GM12873 (cell line): ENCODE results near the gene RGL4.

Experiments
- TF ChIP-seq, protein P1 (sequence below): IDR thresholded peaks from 2 replicates; pipeline ENCODE4 v1.5.1; 2012; ENCODE audit warnings: low read depth, mild to moderate bottlenecking, moderate library complexity, low read length, control low read depth; ENCODE audit not compliant: insufficient read depth; ENCODE audit errors: missing control alignments

RGL4 gene

DNA sequence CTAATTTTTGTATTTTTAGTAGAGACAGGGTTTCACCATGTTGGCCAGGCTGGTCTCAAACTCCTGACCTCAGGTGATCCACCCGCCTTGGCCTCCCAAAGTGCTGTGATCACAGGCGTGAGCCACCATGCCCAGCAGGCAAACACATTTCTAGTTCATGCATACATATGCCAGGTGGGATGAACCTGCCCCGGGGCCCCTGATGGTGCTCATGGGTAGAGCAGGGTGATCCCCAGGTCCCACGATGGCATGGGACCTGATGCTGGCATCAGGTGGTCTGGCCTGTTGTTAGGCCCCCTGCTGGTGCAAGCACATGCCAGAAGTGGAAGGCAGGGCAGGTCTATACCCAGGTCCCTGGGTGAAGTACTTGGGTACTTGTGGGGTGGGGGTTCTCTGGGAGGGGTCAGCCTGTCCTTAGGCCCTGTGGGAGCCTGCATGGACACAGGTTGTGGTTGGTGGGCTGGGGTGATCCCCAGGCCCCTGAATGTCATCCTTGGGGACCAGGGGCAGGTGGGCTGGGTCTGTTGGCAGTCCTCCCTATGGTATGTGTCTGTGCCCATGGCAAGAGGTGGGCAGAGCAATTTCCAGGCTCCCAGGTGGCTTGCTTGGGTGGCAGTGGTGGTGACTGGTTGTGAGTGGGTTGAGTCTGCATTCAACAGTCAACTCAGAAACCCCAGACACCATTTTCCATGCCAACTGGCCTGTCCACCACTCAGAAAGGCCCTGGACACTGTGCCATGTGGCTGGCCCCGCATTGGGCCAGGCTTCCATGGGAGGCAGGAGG lies 9.6 kb upstream of the RGL4 start:
- TF ChIP-seq, protein P1, sequence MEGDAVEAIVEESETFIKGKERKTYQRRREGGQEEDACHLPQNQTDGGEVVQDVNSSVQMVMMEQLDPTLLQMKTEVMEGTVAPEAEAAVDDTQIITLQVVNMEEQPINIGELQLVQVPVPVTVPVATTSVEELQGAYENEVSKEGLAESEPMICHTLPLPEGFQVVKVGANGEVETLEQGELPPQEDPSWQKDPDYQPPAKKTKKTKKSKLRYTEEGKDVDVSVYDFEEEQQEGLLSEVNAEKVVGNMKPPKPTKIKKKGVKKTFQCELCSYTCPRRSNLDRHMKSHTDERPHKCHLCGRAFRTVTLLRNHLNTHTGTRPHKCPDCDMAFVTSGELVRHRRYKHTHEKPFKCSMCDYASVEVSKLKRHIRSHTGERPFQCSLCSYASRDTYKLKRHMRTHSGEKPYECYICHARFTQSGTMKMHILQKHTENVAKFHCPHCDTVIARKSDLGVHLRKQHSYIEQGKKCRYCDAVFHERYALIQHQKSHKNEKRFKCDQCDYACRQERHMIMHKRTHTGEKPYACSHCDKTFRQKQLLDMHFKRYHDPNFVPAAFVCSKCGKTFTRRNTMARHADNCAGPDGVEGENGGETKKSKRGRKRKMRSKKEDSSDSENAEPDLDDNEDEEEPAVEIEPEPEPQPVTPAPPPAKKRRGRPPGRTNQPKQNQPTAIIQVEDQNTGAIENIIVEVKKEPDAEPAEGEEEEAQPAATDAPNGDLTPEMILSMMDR, result no peak

DNA sequence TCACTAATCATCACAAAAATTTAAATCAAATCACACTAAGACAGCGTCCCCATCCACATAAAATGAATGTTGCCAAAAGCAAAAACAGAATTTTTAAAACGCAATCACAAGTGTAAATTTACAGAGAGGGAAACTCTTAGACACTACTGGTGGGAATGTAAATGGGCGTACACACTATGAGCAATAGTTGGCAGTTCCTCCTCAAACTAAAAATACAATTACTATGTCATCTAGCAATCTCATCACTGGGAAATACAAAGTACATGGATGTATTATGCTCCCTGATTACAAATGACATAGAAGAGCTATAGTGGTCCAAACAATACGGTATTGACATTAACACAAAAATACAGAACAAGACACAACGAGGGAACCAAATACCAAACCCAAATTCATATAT lies 8.7 kb upstream of the RGL4 start:
- TF ChIP-seq, protein P1, result no peak

DNA sequence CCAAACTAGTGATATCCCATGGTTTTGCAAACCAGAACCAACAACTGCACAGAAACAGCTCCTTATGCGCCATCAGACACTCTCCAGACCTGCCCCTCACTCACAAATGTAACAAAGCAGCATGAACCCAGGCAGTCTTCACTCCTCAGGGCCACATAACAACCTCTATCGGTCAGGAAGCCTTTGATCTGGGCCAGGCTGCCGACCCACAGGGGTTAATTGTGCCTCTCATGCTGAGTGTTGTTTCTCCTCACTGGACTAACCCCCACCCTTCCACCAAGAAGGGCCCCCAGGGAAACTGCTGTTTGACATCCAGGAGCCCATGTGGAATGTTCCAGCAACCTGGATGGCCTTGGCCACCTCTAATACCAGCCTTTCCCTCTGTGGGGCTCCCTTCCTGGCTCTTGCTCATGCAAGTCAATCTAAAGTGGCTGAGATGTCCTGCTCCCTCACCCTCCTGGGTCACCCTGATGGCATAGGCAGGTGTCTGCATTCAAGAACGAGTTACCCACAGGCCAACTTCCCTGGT lies 7.9 kb upstream of the RGL4 start:
- TF ChIP-seq, protein P1, result no peak

DNA sequence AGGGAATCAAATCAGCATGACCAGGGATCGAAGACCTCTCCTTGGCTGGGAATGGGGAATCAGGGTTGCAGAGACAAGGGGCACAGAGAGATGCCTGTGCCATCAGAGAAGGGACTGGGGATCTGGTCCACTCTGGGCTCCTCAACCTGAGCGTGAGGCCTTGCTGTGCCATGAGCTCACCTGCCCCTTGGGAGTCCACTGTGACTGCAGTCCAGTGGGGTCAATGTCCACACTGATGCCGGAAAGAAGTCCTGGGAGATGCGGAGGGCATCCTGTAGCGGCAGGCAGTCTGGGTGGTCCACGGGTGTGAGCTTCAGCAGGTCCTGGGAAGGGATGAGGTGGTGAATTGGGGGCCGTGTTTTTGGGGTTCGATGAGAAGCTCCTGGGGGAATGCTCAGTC lies 7.3 kb upstream of the RGL4 start:
- TF ChIP-seq, protein P1, result no peak

DNA sequence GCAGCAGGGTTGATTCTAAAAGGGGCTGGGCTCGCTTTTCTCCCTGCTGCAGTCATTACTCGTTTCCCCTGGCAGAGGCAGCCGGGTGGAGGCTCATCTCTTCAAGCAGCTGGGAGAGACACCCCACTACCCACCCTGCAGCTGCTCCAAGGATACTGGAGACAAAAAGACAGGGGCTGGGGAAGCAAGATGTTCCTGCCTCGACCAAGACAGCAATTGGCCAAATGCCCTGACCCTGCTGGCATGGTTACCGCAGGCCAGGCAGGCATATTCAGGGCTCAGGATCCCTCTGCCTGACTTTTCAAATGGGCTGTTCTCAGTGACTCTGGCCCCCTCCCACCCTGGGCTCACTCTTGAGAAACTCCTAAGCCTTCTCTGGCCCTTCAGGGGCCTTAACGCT lies 6.8 kb upstream of the RGL4 start:
- TF ChIP-seq, protein P1, result no peak

DNA sequence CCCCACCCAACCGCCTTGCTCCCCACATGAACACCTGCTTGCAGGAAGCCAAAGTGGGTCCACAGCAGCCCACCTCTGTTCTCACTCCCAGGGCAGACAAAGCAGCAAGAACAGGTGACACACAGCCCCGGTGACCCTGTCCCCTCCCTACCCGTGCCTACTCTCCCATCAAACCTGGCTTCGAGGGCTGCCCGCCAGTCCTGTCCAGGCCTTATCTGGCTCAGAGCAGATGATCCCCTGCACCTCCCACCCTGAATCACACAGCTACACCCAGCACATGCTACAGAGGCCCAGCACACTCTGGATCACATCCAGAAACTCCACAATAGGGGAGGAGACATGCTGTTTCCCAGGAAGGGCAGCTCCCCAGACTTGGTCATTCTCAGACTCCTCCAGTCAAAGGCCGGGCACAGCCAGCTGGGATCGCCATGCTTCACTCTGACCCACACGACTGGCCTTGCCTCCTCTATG lies 6.2 kb upstream of the RGL4 start:
- TF ChIP-seq, protein P1, result no peak

DNA sequence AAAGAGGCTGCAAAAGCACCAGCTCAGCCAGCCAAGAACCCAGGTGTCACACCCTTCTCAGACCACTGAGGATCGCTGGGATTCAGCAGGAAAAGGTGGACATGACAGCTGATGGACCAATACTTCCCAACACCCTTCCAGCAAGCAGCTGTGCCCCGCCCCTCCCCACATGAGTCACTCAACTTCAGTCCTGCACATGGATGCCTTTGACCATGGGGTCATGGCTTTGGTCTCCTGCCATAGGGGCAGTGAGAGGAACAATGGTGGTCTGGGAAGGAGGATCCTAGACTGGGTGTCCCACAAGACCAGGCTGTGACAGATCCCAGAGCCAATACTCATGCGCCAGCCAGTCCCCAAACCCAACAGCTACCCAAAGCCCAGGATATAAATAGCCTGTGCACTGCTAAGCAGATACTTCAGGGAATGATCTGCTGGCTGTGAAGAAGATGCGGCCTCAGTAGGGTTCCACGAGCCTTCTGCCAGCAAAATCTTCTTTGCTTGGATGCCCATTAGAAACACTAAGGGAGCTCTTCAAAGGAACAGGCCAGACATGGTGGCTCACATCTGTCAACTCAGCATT lies 5.5 kb upstream of the RGL4 start:
- TF ChIP-seq, protein P1, result no peak
